Skeletal muscle tissue (tissue), 4 donors: ENCODE measurements around the gene RPS28. TPM values are rescaled to one million over a fixed set of nuclear protein-coding genes. Genes with fewer than 3 reads are reported as not detected.
A peak's percentile ranks its signal among the peaks of the same experiment; 100 is the strongest.
"Not testable (repeated sequence)": the region's sequence is repeated elsewhere in the genome, so short reads cannot be mapped to it uniquely, and the experiment has no call there.

Source experiments
- H3K27ac ChIP-seq: one replicate; pipeline ENCODE4 v1.7.0; 2013; ENCODE audit warnings: mild to moderate bottlenecking, low read depth, low read length, inconsistent platforms
- H3K27me3 ChIP-seq, 3 donors: one replicate each; pipeline ENCODE4 v1.7.0; 2013; ENCODE audit warnings: low read length in 3 of 3; ENCODE audit not compliant: control insufficient read depth in 3 of 3, insufficient read depth in 3 of 3
- H3K36me3 ChIP-seq, 3 donors: one replicate each; pipeline ENCODE4 v1.7.0; 2013; ENCODE audit warnings: low read length in 3 of 3; ENCODE audit not compliant: control insufficient read depth in 3 of 3, insufficient read depth in 3 of 3
- H3K4me1 ChIP-seq, 3 donors: one replicate each; pipeline ENCODE4 v1.7.0; 2013; ENCODE audit warnings: low read length in 3 of 3, mild to moderate bottlenecking in 3 of 3; ENCODE audit not compliant: control insufficient read depth in 3 of 3, insufficient read depth in 3 of 3
- H3K4me3 ChIP-seq, 3 donors: one replicate each; pipeline ENCODE4 v1.7.0; 2013; ENCODE audit warnings: low read length in 3 of 3
- H3K9ac ChIP-seq, 3 donors: one replicate each; pipeline ENCODE4 v1.7.0; 2013; ENCODE audit warnings: low read length in 3 of 3, mild to moderate bottlenecking in 3 of 3, moderate library complexity in 2 of 3, low read depth in 1 of 3
- H3K9me3 ChIP-seq, 3 donors: one replicate each; pipeline ENCODE4 v1.7.0; 2013; ENCODE audit warnings: low read length in 3 of 3; ENCODE audit not compliant: control insufficient read depth in 3 of 3
- total RNA-seq: library from RNA; depleted of rRNA; stranded (reverse); fragments of >200 nt; gene quantifications from one replicate; pipeline ENCODE4 v1.2.3, GENCODE V29; 2014
- donor health status: Osteomylitis.

Gene RPS28
- total RNA-seq = 371 TPM

DNA sequence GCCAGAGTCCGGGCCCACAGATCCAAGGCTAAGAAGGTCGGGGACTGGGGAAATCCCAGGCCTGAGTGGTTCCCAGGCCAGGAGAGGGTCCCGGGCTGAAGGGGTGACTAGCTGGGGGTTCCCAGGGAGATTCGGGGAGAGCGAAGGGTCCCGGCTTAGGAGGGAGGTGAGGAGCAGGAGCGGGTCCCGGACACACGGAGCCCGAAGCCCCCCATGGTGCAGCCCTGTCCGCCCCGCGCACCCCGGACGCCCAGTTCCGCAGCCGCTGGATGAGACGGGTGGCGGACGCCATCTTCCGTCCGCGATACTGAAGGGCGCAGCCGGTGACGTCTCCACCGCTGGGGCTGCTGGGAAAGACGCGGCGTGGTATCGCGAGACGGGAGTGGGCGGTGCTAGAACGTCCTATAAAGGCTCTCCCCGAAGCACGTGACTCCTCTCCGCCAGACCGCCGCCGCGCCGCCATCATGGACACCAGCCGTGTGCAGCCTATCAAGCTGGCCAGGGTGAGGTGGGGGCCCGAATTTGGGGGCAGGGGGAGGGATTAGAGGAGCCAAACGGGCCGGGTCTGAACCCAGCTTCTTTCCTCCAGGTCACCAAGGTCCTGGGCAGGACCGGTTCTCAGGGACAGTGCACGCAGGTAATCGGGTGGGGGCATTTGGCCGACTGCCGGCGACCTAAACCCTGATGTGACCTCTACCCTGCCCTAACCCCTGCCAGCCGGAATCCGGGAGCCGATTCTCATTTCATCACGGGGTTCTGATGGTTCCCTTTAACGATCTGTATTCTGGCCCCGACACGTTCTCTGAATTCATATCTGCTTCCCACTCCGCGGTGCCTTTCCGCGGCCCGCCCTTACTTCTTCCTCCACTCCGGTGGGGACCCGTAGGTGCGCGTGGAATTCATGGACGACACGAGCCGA lies at the start of gene RPS28, which contains the start of gene NDUFA7:
RPS28 (plus strand) TSS at position 430 of the 919 bp plus-strand sequence; CDS start at position 465, 35 bp downstream.
NDUFA7 (minus strand) TSS at position 309 of the 919 bp plus-strand sequence; CDS start at position 292, 17 bp downstream.
- H3K27ac ChIP-seq = peak within 1 kb of the TSS; percentile 94
- H3K4me1 ChIP-seq = peaks cover 35 to 48% (median 39%) of the 10 kb centered on the region in 3 donors
- no peaks in the 10 kb centered on the region for H3K27me3 ChIP-seq
- no peaks in the 10 kb centered on the region for H3K9me3 ChIP-seq
- peak within 1 kb of the TSS; percentile 99 to 100 (median 99) for H3K4me3 ChIP-seq
- peak within 1 kb of the TSS; percentile 100 for H3K9ac ChIP-seq
- peaks cover 18 to 26% (median 19%) of the 10 kb centered on the region in 3 donors for H3K36me3 ChIP-seq

DNA sequence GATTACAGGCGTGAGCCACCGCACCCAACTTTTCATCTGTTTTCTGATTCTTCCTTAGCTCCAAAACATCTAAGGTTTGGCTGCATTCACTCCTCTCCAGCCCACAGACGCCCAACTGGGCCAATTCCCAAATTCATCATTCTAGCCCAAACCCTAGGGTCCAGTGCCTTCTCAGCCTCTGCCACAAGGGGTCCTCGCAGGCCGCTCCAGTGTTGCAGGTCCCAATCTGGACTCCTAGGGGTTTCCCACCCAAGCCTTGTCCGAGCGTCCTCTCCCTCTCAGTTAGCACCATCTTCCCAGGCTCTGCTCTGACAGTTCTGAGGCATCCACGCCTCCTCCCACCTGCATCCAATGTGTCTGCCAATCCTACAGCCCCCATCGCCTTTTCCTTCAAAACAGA lies 44.8 kb upstream of the RPS28 start:
- not testable (repeated sequence) for H3K4me1 ChIP-seq, H3K27me3 ChIP-seq, H3K4me3 ChIP-seq, H3K9me3 ChIP-seq, H3K9ac ChIP-seq, H3K27ac ChIP-seq, H3K36me3 ChIP-seq

DNA sequence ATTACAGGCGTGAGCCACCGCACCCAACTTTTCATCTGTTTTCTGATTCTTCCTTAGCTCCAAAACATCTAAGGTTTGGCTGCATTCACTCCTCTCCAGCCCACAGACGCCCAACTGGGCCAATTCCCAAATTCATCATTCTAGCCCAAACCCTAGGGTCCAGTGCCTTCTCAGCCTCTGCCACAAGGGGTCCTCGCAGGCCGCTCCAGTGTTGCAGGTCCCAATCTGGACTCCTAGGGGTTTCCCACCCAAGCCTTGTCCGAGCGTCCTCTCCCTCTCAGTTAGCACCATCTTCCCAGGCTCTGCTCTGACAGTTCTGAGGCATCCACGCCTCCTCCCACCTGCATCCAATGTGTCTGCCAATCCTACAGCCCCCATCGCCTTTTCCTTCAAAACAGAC lies 30.0 kb upstream of the RPS28 start:
- H3K4me3 ChIP-seq, H3K27ac ChIP-seq, H3K36me3 ChIP-seq, H3K9ac ChIP-seq, H3K9me3 ChIP-seq, H3K4me1 ChIP-seq, H3K27me3 ChIP-seq: not testable (repeated sequence)

DNA sequence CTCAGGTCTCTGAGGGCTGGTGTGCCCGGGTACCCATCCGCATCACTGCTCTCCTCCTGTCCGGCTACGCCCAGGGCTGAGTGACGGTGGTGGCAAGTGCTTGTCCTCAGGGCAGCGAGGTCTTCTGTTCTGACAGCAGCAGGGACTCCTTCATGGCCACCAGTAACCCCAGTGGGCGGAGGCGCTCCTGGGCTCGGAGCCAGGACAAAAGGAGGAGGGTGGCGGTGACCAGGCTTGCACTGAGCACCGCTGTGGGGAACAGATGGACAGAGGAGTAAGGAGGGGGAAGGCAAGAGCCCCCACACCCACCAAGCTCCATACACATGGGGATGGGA lies 19.0 kb upstream of the RPS28 start:
- no peaks in the 10 kb centered on the region for H3K9me3 ChIP-seq
- peaks cover 4 to 8% (median 8%) of the 10 kb centered on the region in 3 donors for H3K36me3 ChIP-seq
- H3K27ac ChIP-seq = no peak overlapping the region
- H3K27me3 ChIP-seq = no peaks in the 10 kb centered on the region
- peaks cover 6 to 13% (median 7%) of the 10 kb centered on the region in 3 donors for H3K4me1 ChIP-seq
- no peak overlapping the region for H3K9ac ChIP-seq
- no peak overlapping the region for H3K4me3 ChIP-seq

DNA sequence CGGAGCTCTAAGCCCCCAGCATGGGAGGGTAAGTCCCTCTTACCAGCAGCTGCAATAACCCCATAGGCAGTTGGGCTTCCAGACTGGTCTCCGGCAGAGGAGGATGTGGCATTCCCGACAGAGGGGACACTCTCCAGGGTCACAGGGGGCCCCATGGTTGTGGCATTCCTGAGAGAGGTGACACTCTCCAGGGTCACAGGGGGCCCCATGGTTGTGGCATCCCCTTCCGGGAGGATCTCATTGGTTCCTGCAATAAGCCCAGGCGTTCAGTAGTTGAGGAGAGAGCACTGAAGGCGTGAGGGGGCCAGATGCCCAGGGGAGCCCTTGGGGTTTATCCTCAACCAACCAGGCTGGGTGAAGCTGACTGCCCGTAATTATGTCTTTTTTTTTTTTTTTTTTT lies 18.6 kb upstream of the RPS28 start:
- Histone ChIP-seq H3K27me3 (no peaks in the 10 kb centered on the region), H3K9ac (no peak overlapping the region), H3K4me3 (no peak overlapping the region), H3K27ac (no peak overlapping the region), H3K9me3 (no peaks in the 10 kb centered on the region), H3K4me1 (peaks cover 11 to 17% (median 11%) of the 10 kb centered on the region in 3 donors), H3K36me3 (peaks cover 4 to 8% (median 8%) of the 10 kb centered on the region in 3 donors)

DNA sequence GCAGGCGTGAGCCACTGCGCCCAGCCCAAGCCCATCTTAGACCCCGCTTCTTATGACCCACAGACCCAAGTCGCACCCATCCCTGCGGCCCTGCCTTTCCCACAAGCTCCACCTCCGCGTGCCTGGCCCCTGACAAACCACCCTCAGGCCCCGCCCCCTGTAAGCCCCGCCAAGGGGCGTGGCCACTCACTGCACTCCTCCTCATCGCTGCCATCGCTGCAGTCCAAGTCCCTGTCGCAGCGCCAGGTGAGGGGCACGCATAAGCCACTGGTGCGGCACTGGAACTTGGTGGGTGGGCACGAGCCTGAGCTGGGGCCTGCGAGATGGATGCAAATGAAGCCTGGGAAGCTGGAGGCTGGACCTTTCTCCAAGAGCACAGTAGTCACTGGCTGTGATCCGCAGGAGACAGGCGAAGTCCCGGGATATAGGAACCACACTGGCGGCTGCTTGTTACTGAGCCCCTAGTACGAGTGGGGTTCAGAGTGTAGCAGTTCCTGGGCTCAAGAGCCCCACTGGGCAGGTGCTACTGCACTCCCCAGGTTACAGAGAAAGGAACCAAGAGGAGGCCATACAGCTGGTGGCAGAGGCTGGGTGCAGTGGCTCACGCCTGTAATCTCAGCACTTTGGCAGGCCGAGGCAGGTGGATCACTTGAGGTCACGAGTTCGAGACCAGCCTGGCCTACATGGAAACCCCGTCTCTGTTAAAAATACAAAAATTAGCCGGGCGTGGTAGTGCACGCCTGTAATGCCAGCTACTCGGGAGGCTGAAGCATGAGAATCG lies 16.3 kb upstream of the RPS28 start:
- H3K27ac ChIP-seq = no peak overlapping the region
- no peak overlapping the region for H3K4me3 ChIP-seq
- no peaks in the 10 kb centered on the region for H3K27me3 ChIP-seq
- peaks cover 11 to 15% (median 14%) of the 10 kb centered on the region in 3 donors for H3K36me3 ChIP-seq
- no peak overlapping the region for H3K9ac ChIP-seq
- peaks cover 19 to 29% (median 27%) of the 10 kb centered on the region in 3 donors for H3K4me1 ChIP-seq
- H3K9me3 ChIP-seq = no peaks in the 10 kb centered on the region

DNA sequence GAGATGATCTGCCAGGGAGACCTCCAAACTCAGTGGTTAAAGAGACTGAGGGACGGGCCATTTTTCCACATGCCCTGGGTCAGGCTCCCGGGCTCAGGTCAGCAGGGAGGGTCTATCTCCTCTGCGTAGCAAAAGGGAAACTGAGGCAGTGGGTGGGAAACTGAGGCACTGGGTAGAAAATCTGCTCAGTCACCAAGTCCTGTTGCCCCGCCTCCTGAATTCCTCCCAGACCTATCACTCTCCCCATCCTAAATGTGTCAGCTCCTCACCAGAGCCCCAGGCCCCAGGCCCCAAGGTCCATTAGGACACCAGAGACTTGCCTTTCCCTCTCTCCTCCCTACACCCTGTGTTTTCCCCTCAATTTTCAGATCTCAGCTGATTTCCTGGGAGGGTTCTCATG lies 15.5 kb upstream of the RPS28 start:
- no peak overlapping the region for H3K27ac ChIP-seq
- no peak overlapping the region for H3K4me3 ChIP-seq

DNA sequence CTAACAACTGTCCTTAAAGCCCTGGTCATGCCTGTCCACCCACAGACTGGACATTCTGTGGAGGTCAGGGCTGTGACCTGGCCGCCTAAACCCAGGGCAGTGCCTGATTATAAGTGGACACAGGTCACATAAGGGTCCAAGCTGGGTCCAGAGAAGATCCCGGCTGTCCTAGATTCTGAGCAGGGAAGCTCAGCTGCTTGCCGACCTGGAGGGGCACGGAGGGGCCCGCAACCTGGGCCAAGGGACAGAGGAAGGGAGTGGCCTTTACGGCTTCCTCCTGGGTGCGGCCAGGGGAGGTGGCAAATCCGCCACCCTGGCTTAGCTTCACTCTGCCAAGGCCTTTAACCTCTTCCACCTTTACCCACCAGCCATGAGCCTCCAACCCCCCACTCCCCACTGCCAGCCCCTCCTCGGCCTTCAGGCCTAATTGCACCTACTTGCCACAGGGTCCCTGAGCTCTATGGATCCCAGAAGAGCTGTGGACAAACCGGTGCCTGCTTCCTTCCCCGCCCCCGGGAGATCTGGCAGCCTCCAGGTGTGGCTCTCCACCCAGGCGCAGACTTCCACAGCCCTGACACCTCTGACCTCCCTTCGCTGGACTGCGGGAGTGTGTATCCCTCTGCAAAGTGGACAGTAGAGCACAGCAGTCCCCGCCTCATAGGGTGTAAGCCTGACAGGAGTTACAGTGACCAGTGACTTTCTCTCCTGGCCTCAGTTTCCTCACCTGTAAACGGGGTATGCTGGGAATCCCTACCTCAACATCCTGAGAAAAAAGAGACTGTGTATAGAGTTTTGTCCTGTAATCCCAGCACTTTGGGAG lies 14.9 kb upstream of the RPS28 start:
- Histone ChIP-seq H3K9me3 (no peaks in the 10 kb centered on the region), H3K27ac (no peak overlapping the region), H3K36me3 (peaks cover 19 to 25% (median 20%) of the 10 kb centered on the region in 3 donors), H3K4me3 (peak overlapping the region in 1 of 3 donors; percentile 35), H3K9ac (peak overlapping the region in 1 of 3 donors; percentile 33), H3K4me1 (peaks cover 20 to 30% (median 27%) of the 10 kb centered on the region in 3 donors), H3K27me3 (no peaks in the 10 kb centered on the region)

More for the DNA sequence above, 15.5 kb upstream of the RPS28 start:
- H3K27me3 ChIP-seq = no peaks in the 10 kb centered on the region
- H3K9me3 ChIP-seq = no peaks in the 10 kb centered on the region
- H3K9ac ChIP-seq = no peak overlapping the region
- peaks cover 19 to 29% (median 27%) of the 10 kb centered on the region in 3 donors for H3K4me1 ChIP-seq
- peaks cover 15 to 20% (median 16%) of the 10 kb centered on the region in 3 donors for H3K36me3 ChIP-seq

DNA sequence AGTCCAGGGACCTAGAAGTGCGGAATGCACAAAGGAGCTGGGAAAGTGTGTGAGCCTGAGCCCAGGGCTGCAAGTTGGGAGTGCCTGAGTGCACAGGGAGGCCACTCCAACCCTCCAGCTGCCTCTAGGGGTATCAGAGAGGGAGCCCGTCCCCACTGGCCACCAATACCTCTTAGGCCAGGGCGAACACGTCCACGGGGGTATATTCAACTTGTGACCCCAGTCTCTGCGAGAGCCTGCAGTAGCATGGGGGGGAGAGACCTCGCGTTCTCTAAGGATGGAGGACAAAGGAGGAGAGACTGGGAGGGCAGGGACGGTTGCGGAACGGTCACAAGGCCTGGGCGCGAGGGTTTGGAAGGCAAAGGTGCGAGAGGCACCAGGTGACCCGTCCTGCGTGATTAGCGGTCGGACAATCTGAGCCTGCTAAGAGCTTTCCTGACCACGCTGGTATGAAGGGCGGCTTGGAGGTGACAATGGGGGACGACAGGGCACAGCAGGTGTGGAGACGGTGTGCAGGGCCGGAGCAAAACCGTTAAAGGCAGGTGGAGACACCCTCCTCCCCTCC lies 13.8 kb upstream of the RPS28 start:
- no peaks in the 10 kb centered on the region for H3K27me3 ChIP-seq
- peak overlapping the region; percentile 86 to 96 (median 92) for H3K4me3 ChIP-seq
- H3K9me3 ChIP-seq = no peaks in the 10 kb centered on the region
- H3K9ac ChIP-seq = peak overlapping the region; percentile 48 to 86 (median 63)
- H3K4me1 ChIP-seq = peaks cover 23 to 39% (median 29%) of the 10 kb centered on the region in 3 donors
- H3K27ac ChIP-seq = peak overlapping the region; percentile 32
- peaks cover 19 to 26% (median 25%) of the 10 kb centered on the region in 3 donors for H3K36me3 ChIP-seq
